HG03439 (cell line): ENCODE results near the gene CUBN.

Experiments used
- ATAC-seq: cut with Tn5 transposase; IDR thresholded peaks from one replicate; pipeline ENCODE4 v1.9.1; 2021; ENCODE audit warnings: mild to moderate bottlenecking, moderate library complexity; ENCODE audit not compliant: unreplicated experiment

The CUBN gene

DNA sequence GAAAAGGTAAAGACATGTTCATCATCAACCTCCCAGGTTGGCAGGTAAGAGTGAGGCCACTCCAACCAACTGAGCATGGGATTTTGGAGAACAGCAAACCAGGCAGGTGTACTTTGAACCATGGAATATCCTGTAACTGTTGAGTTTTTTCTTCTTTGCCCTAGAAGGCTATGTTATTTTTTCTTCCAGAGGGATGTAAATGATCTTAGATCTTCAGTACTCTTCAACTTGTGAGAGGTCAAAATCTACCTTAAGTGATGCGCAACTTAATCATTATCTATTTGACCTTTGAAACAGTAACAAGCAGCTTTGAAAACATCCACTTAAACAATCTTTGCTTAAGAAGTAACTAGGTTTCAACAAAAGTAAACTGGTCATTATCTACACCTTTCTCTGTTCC, at the start of gene CUBN:
Gene CUBN, minus strand, starts transcription at position 71 of the 400 bp plus-strand sequence. Its CDS starts 46 bp downstream, at position 25.
- no peak for ATAC-seq

DNA sequence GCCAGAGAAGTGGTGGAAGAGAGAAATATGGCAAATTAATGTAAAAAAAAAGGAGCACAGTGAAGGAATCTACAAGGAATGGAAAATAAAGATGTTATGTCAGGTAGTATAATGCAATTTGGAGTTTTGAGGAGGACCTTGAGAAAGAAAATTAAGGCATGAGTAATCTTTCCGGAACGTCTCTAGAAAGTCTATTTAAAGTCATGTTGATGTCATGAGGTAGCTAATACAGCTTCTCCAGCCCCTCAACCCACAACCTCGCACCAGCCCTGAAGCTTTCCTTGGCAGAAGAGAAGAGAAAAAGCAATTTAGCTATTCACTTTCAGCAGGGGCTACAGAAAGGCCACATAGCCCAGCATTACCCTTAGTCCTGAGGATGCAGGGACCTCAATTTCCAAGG, 49.4 kb upstream of the CUBN start:
- no peak for ATAC-seq

- no peak for ATAC-seq
Measured at GRCh38 chr10:17178006-17178405, 48.4 kb upstream of the CUBN start.

DNA sequence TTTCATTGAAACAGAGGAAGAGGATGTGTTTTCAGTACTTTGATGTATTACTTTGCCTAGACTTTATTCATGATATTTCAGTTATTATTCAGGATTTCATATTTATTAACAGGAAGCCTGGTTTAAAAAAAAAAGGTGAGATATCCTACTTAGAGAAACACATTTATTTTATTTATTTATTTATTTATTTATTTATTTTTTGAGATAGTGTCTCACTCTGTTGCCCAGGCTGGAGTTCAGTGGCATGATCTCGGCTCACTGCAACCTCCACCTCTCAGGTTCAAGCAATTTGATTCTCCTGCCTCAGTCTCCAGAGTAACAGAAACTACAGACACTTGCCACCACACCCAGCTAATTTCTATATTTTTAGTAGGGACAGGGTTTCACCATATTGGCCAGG, 47.4 kb upstream of the CUBN start:
- no peak for ATAC-seq

- ATAC-seq: no peak
Measured at GRCh38 chr10:17176091-17176490, 46.5 kb upstream of the CUBN start.

GRCh38 chr10:17175551-17175950, 45.9 kb upstream of the CUBN start:
- no peak for ATAC-seq

DNA sequence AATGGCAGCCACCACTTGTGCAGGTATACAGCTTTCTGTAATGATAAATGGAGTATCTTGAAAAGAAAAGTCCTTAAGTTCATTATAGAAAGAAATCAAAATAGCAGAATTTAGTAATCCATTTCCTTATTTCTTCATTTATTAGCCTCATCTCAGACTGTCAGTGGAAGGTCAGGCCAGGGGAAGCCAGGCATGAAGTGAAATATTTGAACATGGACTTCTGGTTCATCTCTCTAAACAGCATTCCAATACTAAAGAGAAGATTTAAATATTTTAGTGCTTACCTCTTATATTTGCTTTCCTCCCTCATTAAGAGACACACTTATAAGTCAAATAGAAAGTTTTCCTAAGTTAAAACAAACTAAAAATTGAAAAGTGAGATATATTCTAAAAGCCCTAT, 45.0 kb upstream of the CUBN start:
- ATAC-seq: no peak

- ATAC-seq: no peak
Measured at GRCh38 chr10:17171141-17171641, 41.6 kb upstream of the CUBN start.

- ATAC-seq: no peak
Measured at GRCh38 chr10:17169803-17170202, 40.2 kb upstream of the CUBN start.

DNA sequence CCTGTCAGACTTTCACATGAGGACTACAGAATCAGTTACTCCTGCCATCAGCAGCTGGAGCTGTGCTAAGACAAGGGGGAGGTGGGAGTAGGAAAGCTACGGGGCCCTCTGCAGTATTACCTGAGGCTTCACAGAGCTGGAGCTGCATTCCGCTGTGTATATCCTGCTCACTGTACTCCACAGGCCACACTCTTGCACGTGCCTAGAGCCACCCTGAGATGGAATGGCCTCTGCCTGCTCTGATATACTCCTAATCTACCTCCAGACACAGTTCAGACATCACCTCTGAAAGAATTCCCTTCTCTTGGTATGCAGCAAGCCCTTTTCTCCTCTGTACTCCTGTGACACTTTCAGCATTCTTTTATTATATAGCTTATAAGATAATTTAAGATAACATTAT, 37.1 kb upstream of the CUBN start:
- ATAC-seq: no peak

GRCh38 chr10:17162828-17163227, 33.2 kb upstream of the CUBN start:
- ATAC-seq: no peak

- ATAC-seq: no peak
Measured at GRCh38 chr10:17161775-17162174, 32.2 kb upstream of the CUBN start.

- no peak for ATAC-seq
Measured at GRCh38 chr10:17157024-17157423, 27.4 kb upstream of the CUBN start.

GRCh38 chr10:17155826-17156225, 26.2 kb upstream of the CUBN start:
- no peak for ATAC-seq

DNA sequence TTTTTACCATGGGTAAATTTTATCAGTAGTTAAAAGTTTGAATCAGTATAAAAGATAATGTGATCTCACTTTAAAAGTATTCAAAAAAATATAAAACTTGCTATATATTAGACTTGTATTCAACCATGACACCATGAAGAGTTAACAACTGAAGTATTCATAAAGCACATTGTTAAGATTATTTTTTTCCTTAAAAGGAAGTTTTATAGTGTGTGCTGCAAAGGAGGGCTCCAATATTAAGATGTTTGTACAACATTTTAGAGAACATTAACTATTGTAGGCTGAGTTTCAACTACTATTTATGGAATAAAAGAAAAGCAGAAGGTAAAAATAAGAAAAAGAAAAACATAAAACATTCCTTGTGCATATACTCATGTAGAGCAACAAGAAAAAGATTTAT, 24.5 kb upstream of the CUBN start:
- no peak for ATAC-seq

DNA sequence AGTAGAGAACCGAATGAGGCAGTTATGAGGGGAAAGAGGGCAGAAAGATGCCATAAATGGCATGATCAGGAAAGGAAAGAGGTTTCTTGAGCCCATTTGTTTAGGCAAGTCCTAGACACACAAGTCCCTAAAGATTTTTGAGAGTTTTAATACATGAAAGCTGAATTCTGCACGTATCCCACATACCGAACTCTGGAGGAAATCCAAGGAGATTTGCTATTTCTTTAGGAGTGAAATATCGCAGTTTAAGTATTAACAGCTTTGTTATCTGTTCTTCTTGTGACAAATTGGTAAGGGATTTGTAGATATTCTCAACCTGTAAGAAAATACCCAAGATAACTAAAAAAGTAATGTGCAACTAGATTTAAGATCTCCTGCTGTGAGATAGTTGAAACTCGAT, 23.7 kb upstream of the CUBN start:
- ATAC-seq: no peak

GRCh38 chr10:17151716-17152115, 22.1 kb upstream of the CUBN start:
- ATAC-seq: no peak

DNA sequence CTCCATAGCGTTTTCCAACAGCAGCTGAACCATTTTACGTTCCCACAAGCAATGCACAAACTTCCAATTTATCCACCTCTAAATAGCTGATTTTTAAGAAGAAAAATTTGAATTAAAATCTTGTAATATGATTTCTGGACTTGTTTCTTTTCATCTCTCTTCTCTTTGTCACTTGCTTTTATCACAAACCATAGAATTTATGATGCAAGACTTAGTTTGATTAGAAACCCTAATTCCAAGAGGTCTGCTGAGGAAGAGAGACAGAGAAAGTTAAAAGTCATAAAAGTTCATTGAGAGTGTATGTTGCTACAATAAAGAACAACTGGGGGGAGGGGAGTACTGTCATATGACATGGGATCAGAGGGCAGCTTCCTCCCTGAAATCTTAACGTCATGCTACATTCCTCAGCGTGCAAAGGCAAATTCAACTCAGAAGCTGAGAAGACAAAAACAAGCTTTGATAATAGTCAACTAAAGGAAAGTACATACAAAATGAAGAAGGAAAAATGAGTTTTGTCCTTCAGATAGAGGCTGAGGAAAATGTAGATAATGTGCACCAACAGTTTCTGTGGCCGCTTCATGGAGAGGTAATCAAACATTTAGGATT, 18.4 kb upstream of the CUBN start:
- no peak for ATAC-seq

DNA sequence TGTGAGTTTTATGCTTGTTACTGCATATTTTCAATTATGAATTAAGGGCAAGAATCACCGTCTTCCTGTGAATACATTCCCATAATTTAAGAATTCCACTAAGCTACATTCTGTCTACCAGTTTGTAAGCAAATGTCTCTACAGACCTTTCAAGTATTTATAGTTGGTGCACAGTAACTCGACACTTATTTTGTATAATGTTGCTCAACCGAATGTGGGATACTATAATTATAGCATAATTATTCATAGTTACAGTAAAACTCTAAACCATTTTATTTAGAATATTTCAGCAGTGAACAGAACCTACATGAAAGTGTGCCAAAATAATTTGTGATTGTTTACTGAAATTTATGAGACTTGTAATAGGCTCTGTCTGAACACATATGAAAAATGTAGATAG, 17.3 kb upstream of the CUBN start:
- no peak for ATAC-seq

- no peak for ATAC-seq
Measured at GRCh38 chr10:17145239-17145638, 15.6 kb upstream of the CUBN start.

DNA sequence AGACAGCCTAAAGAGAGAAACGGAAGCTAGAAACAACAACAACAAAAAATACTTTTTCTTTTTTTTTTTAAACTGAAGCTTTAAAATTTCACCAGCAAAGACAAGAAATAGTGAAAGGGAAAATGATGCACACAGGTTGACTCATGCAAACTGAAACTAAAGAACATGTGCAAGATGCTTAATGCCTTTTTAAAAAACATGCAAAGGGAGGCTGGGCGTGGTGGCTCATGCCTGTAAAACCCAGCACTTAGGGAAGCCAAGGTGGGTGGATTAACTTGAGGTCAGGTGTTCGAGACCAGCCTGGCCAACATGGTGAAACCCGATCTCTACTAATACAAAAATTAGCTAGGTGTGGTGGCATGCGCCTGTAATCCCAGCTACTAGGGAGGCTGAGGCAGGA, 15.1 kb upstream of the CUBN start:
- ATAC-seq: no peak

DNA sequence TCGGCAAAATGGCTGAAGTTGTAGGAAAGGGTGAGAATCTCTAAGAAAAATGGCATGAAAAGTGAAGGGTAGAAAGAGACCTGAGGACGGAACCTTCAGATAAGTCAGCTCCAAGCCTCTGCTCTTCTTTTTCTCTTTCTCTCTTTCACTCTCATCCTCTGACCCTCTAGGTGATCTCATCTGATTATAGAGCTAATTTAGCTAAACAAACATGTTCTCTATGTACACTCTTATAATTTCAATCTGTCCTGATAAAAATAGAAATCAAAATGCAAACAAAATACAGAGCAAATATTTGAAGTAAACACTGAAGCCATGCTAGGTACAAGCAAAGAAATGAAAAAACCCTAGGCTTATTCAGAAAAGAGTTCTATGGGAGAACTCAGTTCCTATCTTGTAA, 14.4 kb upstream of the CUBN start:
- no peak for ATAC-seq

GRCh38 chr10:17143055-17143690, 13.6 kb upstream of the CUBN start:
- no peak for ATAC-seq
